OCI-LY1 (cell line): ENCODE measurements around the gene MAN2C1.
"Not testable (repeated sequence)": the region's sequence is repeated elsewhere in the genome, so short reads cannot be mapped to it uniquely, and the experiment has no call there.

Experiments
- CTCF ChIP-seq: fragments of 200-600 bp; sonication (generic), shearing (Covaris generic); IDR thresholded peaks from 2 replicates; pipeline ENCODE4 v1.5.1; 2017; ENCODE audit warnings: mild to moderate bottlenecking, antibody characterized with exemption, low read length, moderate library complexity, mixed read lengths
- EZH2 ChIP-seq: fragments of 200-600 bp; sonication (generic), shearing (Covaris generic); IDR thresholded peaks from 2 replicates; pipeline ENCODE4 v1.8.0; 2017; ENCODE audit warnings: borderline replicate concordance, mixed run types, mild to moderate bottlenecking, antibody characterized with exemption, low read length, moderate library complexity, mixed read lengths

- not testable (repeated sequence) for TF ChIP-seq CTCF, EZH2
Measured at GRCh38 chr15:75333654-75334419, 34.6 kb downstream of the MAN2C1 start.
